HK-2 (cell line): ENCODE data around the gene SMARCAL1.

Experiments used
- DNase-seq: peaks from one replicate; pipeline ENCODE4 v3.0.0-alpha.2; 2018; ENCODE audit not compliant: unreplicated experiment

The SMARCAL1 gene

GRCh38 chr2:216477283-216478035 lies 65.2 kb downstream of the SMARCAL1 start:
- no peak for DNase-seq

DNA sequence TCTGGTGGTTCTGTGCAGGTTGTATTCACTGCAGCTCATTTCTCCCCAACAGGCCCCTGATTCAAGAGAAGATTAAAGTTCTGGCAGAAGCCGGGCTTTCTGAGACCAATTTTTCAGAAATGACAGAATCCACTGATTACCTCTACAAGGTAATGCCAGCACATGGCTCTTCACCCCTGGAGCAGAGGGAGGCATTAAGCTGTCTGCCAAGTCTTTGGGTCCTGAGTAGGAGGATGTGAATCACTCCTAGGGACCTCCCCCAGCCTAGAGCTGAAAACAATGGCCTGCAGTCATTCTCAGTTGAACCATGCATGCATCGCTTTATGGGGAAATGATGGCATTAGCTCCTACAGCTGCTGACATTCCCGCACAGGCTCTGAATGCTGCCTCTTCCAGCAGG lies 65.9 kb downstream of the SMARCAL1 start:
- peak; percentile 27 for DNase-seq

- no peak for DNase-seq
Measured at GRCh38 chr2:216478791-216479190, 66.5 kb downstream of the SMARCAL1 start.

GRCh38 chr2:216480221-216480620 lies 67.9 kb downstream of the SMARCAL1 start:
- no peak for DNase-seq

DNA sequence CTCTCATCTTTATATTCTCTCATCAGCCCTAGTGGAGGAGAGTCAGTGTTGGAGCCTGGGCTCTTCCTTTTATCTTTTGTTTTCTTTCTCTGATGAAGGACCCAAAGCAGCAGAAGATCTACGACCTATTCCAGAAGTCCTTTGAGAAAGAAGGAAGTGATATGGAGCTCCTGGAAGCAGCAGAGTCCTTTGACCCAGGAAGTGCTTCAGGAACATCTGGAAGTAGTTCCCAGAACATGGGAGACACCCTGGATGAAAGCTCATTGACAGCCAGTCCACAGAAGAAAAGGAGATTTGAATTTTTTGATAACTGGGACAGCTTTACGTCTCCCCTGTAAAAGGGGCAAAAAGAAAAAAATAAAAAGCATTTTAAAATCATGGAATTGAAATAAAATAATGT lies 70.4 kb downstream of the SMARCAL1 start:
- DNase-seq = no peak

- DNase-seq = no peak
Measured at GRCh38 chr2:216485237-216485636, 73.0 kb downstream of the SMARCAL1 start.

GRCh38 chr2:216485745-216486144 lies 73.5 kb downstream of the SMARCAL1 start:
- DNase-seq = no peak

DNA sequence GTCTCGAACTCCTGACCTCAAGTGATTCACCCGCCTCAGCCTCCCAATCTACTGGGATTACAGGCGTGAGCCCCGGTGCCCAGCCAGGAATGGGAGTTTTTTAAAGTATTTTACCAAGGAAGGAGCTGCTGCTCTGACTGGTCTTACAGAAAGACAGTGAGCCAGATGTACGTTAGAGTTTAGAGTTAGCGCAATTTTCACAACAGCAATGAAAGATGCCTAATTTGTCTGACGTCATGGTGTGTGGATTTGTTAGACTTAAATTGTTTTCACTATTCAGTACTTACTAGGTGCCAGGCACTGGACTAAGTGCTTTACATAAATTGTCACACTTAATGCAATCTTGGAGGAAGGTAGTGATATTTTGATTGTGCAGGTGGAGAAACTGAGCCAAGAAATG lies 74.0 kb downstream of the SMARCAL1 start:
- no peak for DNase-seq

DNA sequence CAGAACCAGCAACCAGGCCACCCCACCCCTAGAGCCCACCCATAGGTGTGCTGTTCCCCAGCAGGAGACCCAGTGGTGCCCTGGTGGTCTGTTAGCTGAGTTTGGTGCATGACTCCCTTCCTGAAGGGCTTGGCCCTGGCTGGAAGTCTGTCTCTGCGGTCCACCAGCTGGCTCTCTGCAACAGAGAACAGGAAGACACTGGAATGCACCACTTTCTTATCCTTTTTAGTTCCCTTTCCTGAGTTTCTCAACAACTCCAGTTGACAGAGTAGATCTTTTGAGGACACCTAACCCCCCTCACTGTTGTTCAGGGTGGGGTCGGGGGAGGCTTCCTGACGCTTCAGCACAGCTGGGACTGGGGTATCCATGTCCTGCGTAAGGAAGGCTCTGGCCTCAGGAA lies 74.4 kb downstream of the SMARCAL1 start:
- no peak for DNase-seq

DNA sequence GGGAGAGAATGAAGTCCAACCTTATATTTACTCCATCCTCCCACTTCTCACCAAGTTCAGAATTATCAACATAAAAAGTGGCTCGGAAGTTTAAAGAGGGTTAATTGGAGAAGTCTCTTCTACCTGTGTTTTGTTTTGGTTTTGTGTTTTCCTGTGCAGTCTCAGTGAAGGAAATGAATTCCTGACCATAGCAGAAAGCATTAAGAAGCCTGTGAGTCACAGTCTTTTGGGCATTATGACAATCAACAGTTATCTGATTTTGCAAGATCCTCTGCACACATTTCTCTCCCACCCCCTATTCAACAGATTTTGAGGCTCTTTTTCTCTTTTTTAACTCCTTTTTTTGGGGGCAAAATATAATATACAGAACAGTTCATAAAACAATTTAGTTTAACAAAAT lies 77.8 kb downstream of the SMARCAL1 start:
- DNase-seq = no peak

DNA sequence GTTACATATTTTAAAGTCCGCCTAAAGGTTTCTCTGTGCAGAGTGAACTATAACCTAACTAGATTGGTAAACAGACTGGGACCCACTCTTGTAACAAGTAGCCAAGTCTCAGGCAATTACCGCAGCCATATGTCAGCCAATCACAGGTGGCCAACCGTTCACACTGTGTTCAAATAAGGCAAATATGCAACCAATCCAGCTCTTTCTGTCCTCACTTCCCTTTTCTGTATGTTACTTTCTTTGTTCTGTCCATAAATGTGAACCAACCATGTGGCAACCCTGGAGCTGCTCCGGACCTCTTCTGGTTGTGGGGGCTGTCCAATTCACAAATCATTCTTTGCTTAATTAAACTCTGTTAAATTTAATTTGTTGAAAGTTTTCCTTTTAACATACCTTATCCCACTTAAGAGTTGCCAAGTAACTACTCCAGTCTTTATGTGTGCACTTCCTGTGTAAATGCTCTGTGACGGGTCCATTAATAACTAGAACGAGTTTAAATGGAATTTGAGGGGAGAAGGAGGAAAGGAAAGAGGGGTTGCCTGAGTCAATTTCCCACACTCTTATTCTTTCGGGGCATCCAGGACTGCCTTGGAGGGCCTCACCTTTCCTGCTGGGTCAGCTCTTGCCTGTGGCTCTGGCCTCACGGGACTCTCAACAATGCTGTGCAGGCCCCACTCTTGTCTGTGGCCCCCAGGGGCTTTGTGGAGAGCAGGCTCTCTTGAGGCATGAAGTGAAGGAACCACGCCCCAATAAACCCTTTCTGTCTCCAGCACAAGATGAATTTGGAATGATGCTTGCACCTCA lies 79.7 kb downstream of the SMARCAL1 start:
- no peak for DNase-seq

- peak; percentile 55 for DNase-seq
Measured at GRCh38 chr2:216492597-216493333, 80.5 kb downstream of the SMARCAL1 start.

- DNase-seq = no peak
Measured at GRCh38 chr2:216493334-216493685, 81.0 kb downstream of the SMARCAL1 start.

DNA sequence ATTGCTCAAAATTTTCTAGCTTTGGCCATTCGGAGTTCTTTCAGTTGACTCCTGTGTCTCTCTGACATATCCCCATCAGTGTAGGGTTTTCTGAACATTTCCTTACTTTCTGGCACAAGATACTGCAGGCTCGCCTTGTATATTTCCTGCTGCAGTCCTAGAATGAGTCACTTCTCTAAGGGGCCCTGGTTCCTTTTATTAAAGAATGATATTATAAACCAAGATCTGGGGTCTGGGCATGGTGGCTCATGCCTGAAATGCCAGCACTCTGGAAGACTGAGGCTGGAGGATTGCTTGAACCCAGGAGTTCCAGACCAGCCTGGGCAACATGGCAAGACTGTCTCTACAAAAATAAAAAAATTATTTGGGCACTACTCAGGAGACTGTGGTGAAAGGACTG lies 83.4 kb downstream of the SMARCAL1 start:
- DNase-seq = no peak

DNA sequence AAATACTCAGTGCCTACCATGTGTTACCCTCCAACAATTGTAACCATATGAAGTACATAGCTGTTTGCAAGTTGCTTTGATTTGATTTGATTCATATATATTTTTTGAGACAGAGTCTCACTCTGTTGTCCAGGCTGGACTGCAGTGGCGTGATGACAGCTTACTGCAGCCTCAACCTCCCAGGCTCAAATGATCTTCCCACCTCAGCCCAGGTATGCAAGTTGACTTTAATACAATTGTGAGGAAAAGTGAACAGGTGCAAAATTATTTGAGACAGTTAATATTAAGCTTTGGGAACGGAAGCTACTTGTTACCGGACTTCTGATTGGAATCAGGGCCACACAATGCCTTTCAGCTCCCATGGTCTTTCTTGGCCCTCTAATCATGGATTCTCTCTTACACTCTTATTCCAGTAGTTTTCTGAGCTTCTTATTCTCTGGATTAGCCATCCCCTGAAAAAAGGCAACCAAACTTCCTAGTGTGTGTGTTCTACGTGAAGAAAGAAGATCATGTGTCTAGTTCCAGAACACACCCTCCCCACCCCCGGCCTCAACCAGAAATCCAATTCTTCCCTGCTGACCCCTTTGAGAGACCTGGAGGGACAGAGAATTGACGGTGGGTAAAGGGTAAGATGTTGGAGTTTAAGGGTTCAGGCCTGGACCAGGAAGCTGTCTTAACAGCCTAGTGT lies 85.2 kb downstream of the SMARCAL1 start:
- DNase-seq = no peak

DNA sequence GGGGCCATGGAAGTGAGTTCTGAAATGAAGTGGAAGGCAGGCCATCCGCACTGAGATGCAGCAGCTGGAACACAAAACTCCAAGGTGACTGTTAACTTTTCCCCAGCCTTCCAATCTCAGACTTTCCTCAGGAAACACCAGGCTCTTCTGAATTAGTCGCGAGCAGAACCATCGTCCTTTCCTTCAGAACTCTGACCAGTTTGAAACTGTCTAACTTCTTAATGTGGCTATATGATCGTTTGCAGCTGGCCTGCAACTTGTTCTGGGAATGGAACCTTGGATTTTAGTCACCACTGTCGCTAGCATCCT lies 85.7 kb downstream of the SMARCAL1 start:
- DNase-seq = no peak

DNA sequence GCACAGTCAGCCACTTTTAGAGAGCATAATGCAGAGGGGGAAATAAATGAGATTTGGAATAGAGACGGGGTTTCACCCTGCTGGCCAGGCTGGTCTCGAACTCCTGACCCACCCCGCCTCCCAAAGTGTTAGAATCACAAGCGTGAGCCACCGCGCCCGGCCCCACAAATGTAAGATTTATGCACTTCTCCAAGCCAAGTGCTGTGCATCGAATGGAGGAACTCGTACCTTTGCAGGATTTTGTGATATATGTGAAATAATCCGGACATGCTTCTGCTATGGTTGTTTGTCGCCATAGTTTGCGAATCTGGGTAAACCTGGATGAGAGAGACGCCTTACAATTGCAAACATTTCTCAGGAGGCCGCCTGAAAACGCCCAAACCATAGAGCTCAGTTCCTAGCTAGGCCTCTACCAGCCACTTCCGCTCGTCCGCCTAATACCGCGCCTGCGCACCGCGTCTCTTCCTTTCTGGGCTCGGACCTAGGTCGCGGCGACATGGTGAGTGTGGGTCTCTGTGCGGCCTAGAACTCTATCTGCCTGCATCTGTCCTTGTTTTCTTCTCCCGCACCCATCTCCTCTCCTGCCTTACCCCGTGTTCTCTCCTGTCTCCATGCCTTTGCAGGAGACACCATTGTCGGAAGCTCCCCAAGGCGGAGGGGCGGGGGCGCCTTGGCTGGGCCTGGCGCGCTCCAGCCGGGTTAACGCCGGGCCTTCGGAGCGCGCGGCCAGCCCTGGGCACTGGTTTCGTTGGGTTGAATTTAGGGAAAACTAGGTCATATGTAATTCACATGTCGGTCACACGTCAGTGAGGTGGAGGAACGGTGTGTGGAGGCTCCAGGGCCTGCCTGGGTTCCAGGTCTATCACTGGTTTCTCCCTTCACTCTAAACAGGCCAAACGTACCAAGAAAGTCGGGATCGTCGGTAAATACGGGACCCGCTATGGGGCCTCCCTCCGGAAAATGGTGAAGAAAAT lies 86.4 kb downstream of the SMARCAL1 start, which contains the start of gene RPL37A:
Gene RPL37A (plus strand): TSS at position 466 of the 974 bp plus-strand sequence. CDS start 31 bp downstream, at position 497.
- peak; percentile 92 for DNase-seq

DNA sequence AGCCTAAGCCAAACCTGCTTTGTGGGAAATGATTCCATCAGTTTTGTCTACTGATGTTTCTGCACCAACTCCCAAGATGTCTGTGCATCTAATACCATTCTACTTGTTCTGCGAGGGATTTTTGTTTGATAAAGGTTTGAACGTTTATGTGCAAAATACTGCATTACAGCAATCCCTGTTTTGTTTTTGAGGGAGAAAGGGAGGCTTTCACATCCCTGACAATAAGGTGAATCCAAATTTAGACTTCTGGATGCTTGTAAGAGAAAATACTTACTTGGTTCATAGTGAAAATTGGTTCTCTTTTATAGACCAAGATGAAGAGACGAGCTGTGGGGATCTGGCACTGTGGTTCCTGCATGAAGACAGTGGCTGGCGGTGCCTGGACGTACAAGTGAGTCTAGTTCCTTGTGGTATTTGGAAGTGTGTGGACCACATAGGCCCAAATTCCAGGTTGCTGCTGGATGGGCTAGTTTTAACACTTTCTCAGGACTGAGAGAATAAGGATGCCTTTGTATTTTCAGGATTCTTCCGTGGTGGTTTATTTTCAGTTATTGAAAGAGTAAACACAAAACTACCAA lies 87.4 kb downstream of the SMARCAL1 start:
- DNase-seq = no peak

- DNase-seq = no peak
Measured at GRCh38 chr2:216500572-216500971, 88.3 kb downstream of the SMARCAL1 start.

GRCh38 chr2:216501854-216502253 lies 89.6 kb downstream of the SMARCAL1 start:
- no peak for DNase-seq
